CD14-positive monocyte (primary cell): ENCODE results near the gene GYG1. TPM values are rescaled to one million over a fixed set of nuclear protein-coding genes. Genes with fewer than 3 reads are reported as not detected.

Experiments
- DNase-seq, 3 donors: peaks; one replicate each; pipeline ENCODE4 v3.0.0-alpha.2; 2011 to 2022
- H2AFZ ChIP-seq: 2 replicates; pipeline ENCODE4 v1.6.0; 2012; ENCODE audit warnings: mild to moderate bottlenecking, low read depth, low read length, inconsistent platforms; ENCODE audit not compliant: insufficient read depth, poor library complexity, severe bottlenecking
- H3K27ac ChIP-seq, 2 donors: 1 replicate in 1 of 2; 2 replicates in 1 of 2; pipeline ENCODE4 v1.5.1; 2012 to 2013; ENCODE audit warnings: low read length in 2 of 2, control low read depth in 1 of 2, inconsistent platforms in 1 of 2, low read depth in 1 of 2, mild to moderate bottlenecking in 1 of 2
- H3K27me3 ChIP-seq, 2 donors: one replicate each; pipeline versions ENCODE4 v1.6.0 to v1.6.1; 2011 to 2013; ENCODE audit warnings: low read length in 2 of 2; ENCODE audit not compliant: control insufficient read depth in 2 of 2, insufficient read depth in 2 of 2
- H3K36me3 ChIP-seq, 2 donors: replicated peaks in 1 of 2; 1 replicate in 1 of 2; 2 replicates in 1 of 2; pipeline versions ENCODE4 v1.5.1 to v1.6.1; 2012 to 2013; ENCODE audit warnings: low read length in 2 of 2, control low read depth in 1 of 2, inconsistent platforms in 1 of 2, mild to moderate bottlenecking in 1 of 2; ENCODE audit not compliant: insufficient read depth in 2 of 2, control insufficient read depth in 1 of 2
- H3K4me1 ChIP-seq, 2 donors: 1 replicate in 1 of 2; 2 replicates in 1 of 2; pipeline versions ENCODE4 v1.5.1 to v1.6.1; 2012 to 2013; ENCODE audit warnings: low read length in 2 of 2, control low read depth in 1 of 2, inconsistent platforms in 1 of 2, mild to moderate bottlenecking in 1 of 2, moderate library complexity in 1 of 2; ENCODE audit not compliant: insufficient read depth in 2 of 2, control insufficient read depth in 1 of 2
- H3K4me2 ChIP-seq: replicated peaks from 2 replicates; pipeline ENCODE3; 2012; ENCODE audit warnings: low read length, moderate library complexity, mild to moderate bottlenecking; ENCODE audit not compliant: poor library complexity, severe bottlenecking; ENCODE audit errors: extremely low read depth
- H3K4me3 ChIP-seq, 3 experiments: fragments of 200-600 bp in 1 of 3; sonication (generic) in 1 of 3; replicated peaks in 1 of 3; 1 replicate in 2 of 3; 2 replicates in 1 of 3; pipeline ENCODE4 v1.5.1; 2011 to 2013; ENCODE audit warnings: low read length in 3 of 3, mild to moderate bottlenecking in 3 of 3, control low read depth in 2 of 3, low read depth in 2 of 3, inconsistent platforms in 1 of 3, moderate library complexity in 1 of 3
- H3K79me2 ChIP-seq: 2 replicates; pipeline ENCODE4 v1.6.0; 2012; ENCODE audit warnings: mild to moderate bottlenecking, control low read depth, inconsistent platforms, low read length, moderate library complexity; ENCODE audit not compliant: insufficient read depth
- H3K9ac ChIP-seq: 2 replicates; pipeline ENCODE4 v1.6.0; 2017; ENCODE audit warnings: low read length, mild to moderate bottlenecking; ENCODE audit not compliant: insufficient read depth, poor library complexity, severe bottlenecking
- H3K9me3 ChIP-seq, 2 donors: replicated peaks in 1 of 2; 1 replicate in 1 of 2; 2 replicates in 1 of 2; pipeline versions ENCODE4 v1.5.1 to v1.6.1; 2012 to 2013; ENCODE audit warnings: low read length in 2 of 2, control low read depth in 1 of 2; ENCODE audit not compliant: control insufficient read depth in 1 of 2, insufficient read depth in 1 of 2
- H4K20me1 ChIP-seq: 2 replicates; pipeline ENCODE4 v1.6.0; 2012; ENCODE audit warnings: mild to moderate bottlenecking, low read length, control low read depth, moderate library complexity; ENCODE audit not compliant: insufficient read depth
- H3K27ac Mint-ChIP-seq, 7 donors: one replicate each; pipeline ENCODE4 v1.8.0; 2020; ENCODE audit warnings: mild to moderate bottlenecking in 7 of 7, mixed read lengths in 7 of 7, moderate library complexity in 6 of 7, inconsistent platforms in 2 of 7
- H3K27me3 Mint-ChIP-seq, 3 donors: one replicate each; pipeline ENCODE4 v1.8.0; 2021 to 2022; ENCODE audit warnings: low read depth in 3 of 3, mild to moderate bottlenecking in 3 of 3, mixed read lengths in 3 of 3, moderate library complexity in 3 of 3, inconsistent platforms in 1 of 3
- H3K36me3 Mint-ChIP-seq, 2 donors: one replicate each; pipeline ENCODE4 v1.8.0; 2020; ENCODE audit warnings: mixed read lengths in 2 of 2, inconsistent platforms in 1 of 2, mild to moderate bottlenecking in 1 of 2
- H3K4me1 Mint-ChIP-seq: one replicate; pipeline ENCODE4 v1.8.0; 2020; ENCODE audit warnings: mild to moderate bottlenecking, mixed read lengths
- H3K4me3 Mint-ChIP-seq, 2 donors: one replicate each; pipeline ENCODE4 v1.8.0; 2020; ENCODE audit warnings: mild to moderate bottlenecking in 2 of 2, mixed read lengths in 2 of 2, moderate library complexity in 1 of 2
- H3K9me3 Mint-ChIP-seq, 7 donors: one replicate each; pipeline ENCODE4 v1.8.0; 2020 to 2022; ENCODE audit warnings: mixed read lengths in 7 of 7, mild to moderate bottlenecking in 6 of 7, moderate library complexity in 6 of 7, inconsistent platforms in 2 of 7
- CTCF ChIP-seq: fragments of 200-600 bp; IDR thresholded peaks from one replicate; pipeline ENCODE4 v1.8.0; 2022; ENCODE audit warnings: antibody characterized with exemption, mild to moderate bottlenecking
- WGBS: methylation state at CpG from one replicate; pipeline ENCODE4 v1.1.5; 2013; ENCODE audit warnings: missing lambda C conversion rate; ENCODE audit not compliant: insufficient coverage; 5-methylcytosine and 5-hydroxymethylcytosine counted together
- intact Hi-C, 2 donors: fragments of 100-400 bp; cut with micrococcal nuclease; formaldehyde crosslinking; loops; one replicate each; pipeline versions ENCODE4 v1.15.0 to v1.15.1; 2023
- polyA plus RNA-seq, 3 donors: library from polyadenylated mRNA; depleted of rRNA in 1 of 3; unstranded in 2 of 3; stranded (reverse) in 1 of 3; fragments of 300-500 nt in 2 of 3; fragments of >200 nt in 1 of 3; fragmentation: Illumina TruSeq in 2 of 3; gene quantifications; 1 replicate in 2 of 3; 2 replicates in 1 of 3; pipeline ENCODE4 v1.2.3, GENCODE V29; 2012 to 2021

The GYG1 gene
- polyA plus RNA-seq, 3 donors: 50.6 to 122 (median 121) TPM

DNA sequence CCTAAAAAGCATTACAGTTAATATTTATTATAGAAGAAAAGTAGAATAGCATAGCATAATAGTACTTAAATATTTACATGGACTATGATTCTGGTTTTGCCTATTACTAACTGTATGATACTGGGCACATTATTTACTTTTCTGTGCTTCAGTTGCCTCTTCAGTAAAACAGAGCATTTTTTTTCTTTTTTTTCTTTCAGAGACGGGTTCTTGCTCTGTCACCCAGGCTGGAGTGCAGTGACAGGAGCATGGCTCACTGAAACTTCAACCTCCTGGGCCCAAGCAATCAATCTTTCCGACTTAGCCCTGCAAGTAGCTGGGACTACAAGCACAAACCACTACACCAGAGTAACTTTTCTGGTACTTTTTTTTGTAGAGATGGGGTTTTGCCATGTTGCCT, 47.0 kb downstream of the GYG1 start:
- no peak for TF ChIP-seq CTCF

GRCh38 chr3:149042789-149043386, 51.5 kb downstream of the GYG1 start:
- peak overlapping the region in 4 of 7 donors; percentile 25 to 68 (median 36) for H3K27ac Mint-ChIP-seq
- Histone ChIP-seq H3K9me3 (no peaks in the 10 kb centered on the region), H4K20me1 (no peaks in the 10 kb centered on the region), H3K79me2 (no peaks in the 10 kb centered on the region), H3K27ac (peak overlapping the region in 1 of 2 donors; percentile 1), H2AFZ (no peak overlapping the region), H3K27me3 (no peaks in the 10 kb centered on the region), H3K9ac (no peak overlapping the region), H3K4me2 (no peak overlapping the region), H3K4me3 (no peak overlapping the region), H3K36me3 (peaks cover 35 to 50% of the 10 kb centered on the region in 2 donors), H3K4me1 (no peaks in the 10 kb centered on the region)
- no peak for TF ChIP-seq CTCF
- no CpG with 5 or more reads among the region's 1 CpG for WGBS
- no peak for DNase-seq
- H3K36me3 Mint-ChIP-seq: peaks cover 50% of the 10 kb centered on the region in 2 donors
- intact Hi-C loops: no loop called here
- H3K4me1 Mint-ChIP-seq: peaks cover 7% of the 10 kb centered on the region
- no peaks in the 10 kb centered on the region for H3K9me3 Mint-ChIP-seq
- H3K27me3 Mint-ChIP-seq: no peaks in the 10 kb centered on the region
- no peak overlapping the region for H3K4me3 Mint-ChIP-seq

More for the DNA sequence above, 47.0 kb downstream of the GYG1 start:
- Histone ChIP-seq H3K27me3 (no peaks in the 10 kb centered on the region), H3K27ac (no peak overlapping the region), H3K9ac (no peak overlapping the region), H3K4me1 (no peaks in the 10 kb centered on the region), H3K9me3 (no peaks in the 10 kb centered on the region), H3K4me3 (no peak overlapping the region), H4K20me1 (no peaks in the 10 kb centered on the region), H3K4me2 (no peak overlapping the region), H2AFZ (no peak overlapping the region), H3K79me2 (no peaks in the 10 kb centered on the region), H3K36me3 (peaks cover 29 to 41% of the 10 kb centered on the region in 2 donors)
- Mint-ChIP-seq H3K27me3 (no peaks in the 10 kb centered on the region), H3K4me3 (no peak overlapping the region), H3K27ac (no peak overlapping the region), H3K4me1 (peaks cover 5% of the 10 kb centered on the region), H3K36me3 (peaks cover 33 to 54% of the 10 kb centered on the region in 2 donors), H3K9me3 (peaks cover 0 to 3% (median 0%) of the 10 kb centered on the region in 7 donors)
- intact Hi-C loops: no loop called here
- WGBS: 100% methylated on average over 1 of the region's 2 CpGs
- no peak for DNase-seq
